Panc1 (cell line): Measurements from ENCODE around the gene SETD3. TPM values are rescaled to one million over a fixed set of nuclear protein-coding genes. Genes with fewer than 3 reads are reported as not detected.

Source experiments
- total RNA-seq: library from RNA; stranded (reverse); gene quantifications from one replicate; pipeline ENCODE4 v1.2.1, GENCODE V29; 2021; ENCODE audit not compliant: unreplicated experiment

Gene SETD3
- total RNA-seq, 1 experiment from 2014 or later: 51.1 TPM

Other genes starting within 250 kb of the SETD3 start
- 0.23 TPM for gene BCL11B, start 208.7 kb downstream of the SETD3 start, total RNA-seq
- gene CCNK, start 550 bp upstream of the SETD3 start, total RNA-seq: 47.8 TPM
- gene CCDC85C, start 123.3 kb upstream of the SETD3 start, total RNA-seq: 96.6 TPM
- gene HHIPL1, start 164.3 kb upstream of the SETD3 start, total RNA-seq: 2.1 TPM
- gene CYP46A1, start 203.4 kb upstream of the SETD3 start, total RNA-seq: 0.36 TPM